ENCODE measurements around the gene B4GALT6. TPM values are rescaled to one million over a fixed set of nuclear protein-coding genes. Genes with fewer than 3 reads are reported as not detected.

Gene B4GALT6
- total RNA-seq, 1 experiment from 2014 or later, result 22.0 TPM

- no peaks in the 10 kb centered on the region for H3K27me3 Mint-ChIP-seq (ENCODE audit: unreplicated experiment)
- H3K4me3 Mint-ChIP-seq (ENCODE audit: low read depth, unreplicated experiment), result no peak overlapping the region
- no peak for TF ChIP-seq CTCF (IDR thresholded peaks at IDR 0.05; ENCODE audit: unreplicated experiment)
- peaks cover 4% of the 10 kb centered on the region for H3K9me3 Mint-ChIP-seq (ENCODE audit: low read depth, unreplicated experiment)
- no TSS peak for BruUV-seq (replicated peaks)
- H3K27ac Mint-ChIP-seq (ENCODE audit: unreplicated experiment), result no peak overlapping the region
- DNase-seq, result no peak
- intact Hi-C loops (cut with micrococcal nuclease; ENCODE audit: unreplicated experiment), result no loop called here
- H3K4me1 Mint-ChIP-seq (ENCODE audit: low read depth, unreplicated experiment), result peaks cover 8% of the 10 kb centered on the region
- CTCF ChIA-PET, result interaction anchor here (0.6 kb wide), 1 partner anchor 71 kb away, joined by 3 read pairs; no protein-coding TSS in a partner anchor
- H3K36me3 Mint-ChIP-seq (ENCODE audit: insufficient read depth, unreplicated experiment), result no peaks in the 10 kb centered on the region
Measured at GRCh38 chr18:31660763-31661162, 23.6 kb downstream of the B4GALT6 start.

DNA sequence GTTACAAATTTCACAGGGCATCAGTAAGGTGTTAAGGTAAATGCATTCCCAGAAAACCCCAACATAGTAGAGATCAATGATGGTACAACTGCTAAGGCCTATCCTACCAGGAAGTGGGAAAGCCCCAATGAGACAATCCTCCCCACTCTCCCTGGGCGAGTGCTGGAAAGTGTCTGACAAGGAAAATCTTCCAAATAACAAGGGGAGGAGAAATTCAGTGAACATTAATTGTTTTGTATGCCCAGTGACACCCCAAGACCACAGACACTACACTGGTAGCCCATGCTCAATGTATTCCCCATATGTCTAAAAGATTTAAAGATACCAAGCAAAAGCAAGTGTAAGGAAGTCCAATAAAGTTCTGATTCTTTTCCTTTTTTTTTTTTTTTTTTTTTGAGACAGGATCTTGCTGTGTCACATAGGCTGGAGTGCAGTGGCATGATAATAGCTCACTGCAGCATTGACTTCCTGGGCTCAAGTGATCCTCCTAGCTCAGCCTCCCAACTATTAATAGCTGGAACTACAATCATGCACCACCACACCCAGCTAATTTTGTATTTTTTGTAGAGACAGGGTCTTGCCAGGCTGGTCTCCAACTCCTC lies 24.7 kb downstream of the B4GALT6 start:
- DNase-seq, result no peak
- no TSS peak for BruUV-seq (replicated peaks)
- Mint-ChIP-seq H3K4me3 (ENCODE audit: low read depth, unreplicated experiment) (no peak overlapping the region), H3K9me3 (ENCODE audit: low read depth, unreplicated experiment) (peaks cover 4% of the 10 kb centered on the region), H3K36me3 (ENCODE audit: insufficient read depth, unreplicated experiment) (no peaks in the 10 kb centered on the region), H3K27me3 (ENCODE audit: unreplicated experiment) (no peaks in the 10 kb centered on the region), H3K4me1 (ENCODE audit: low read depth, unreplicated experiment) (peaks cover 8% of the 10 kb centered on the region), H3K27ac (ENCODE audit: unreplicated experiment) (no peak overlapping the region)
- CTCF ChIA-PET, result interaction anchor here (0.6 kb wide), 1 partner anchor 170 kb away, joined by 5 read pairs; no protein-coding TSS in a partner anchor
- intact Hi-C loops (cut with micrococcal nuclease; ENCODE audit: unreplicated experiment), result no loop called here
- TF ChIP-seq CTCF (IDR thresholded peaks at IDR 0.05; ENCODE audit: unreplicated experiment), result no peak

GRCh38 chr18:31658670-31659575 lies 25.5 kb downstream of the B4GALT6 start:
- no peak for DNase-seq
- Mint-ChIP-seq H3K4me1 (ENCODE audit: low read depth, unreplicated experiment) (peaks cover 8% of the 10 kb centered on the region), H3K4me3 (ENCODE audit: low read depth, unreplicated experiment) (no peak overlapping the region), H3K9me3 (ENCODE audit: low read depth, unreplicated experiment) (peaks cover 4% of the 10 kb centered on the region), H3K36me3 (ENCODE audit: insufficient read depth, unreplicated experiment) (no peaks in the 10 kb centered on the region), H3K27ac (ENCODE audit: unreplicated experiment) (no peak overlapping the region), H3K27me3 (ENCODE audit: unreplicated experiment) (no peaks in the 10 kb centered on the region)
- no TSS peak for BruUV-seq (replicated peaks)
- no peak for TF ChIP-seq CTCF (IDR thresholded peaks at IDR 0.05; ENCODE audit: unreplicated experiment)
- intact Hi-C loops (cut with micrococcal nuclease; ENCODE audit: unreplicated experiment), result no loop called here
- CTCF ChIA-PET, result interaction anchor here (0.6 kb wide), 1 partner anchor 10 kb away, joined by 3 read pairs; no protein-coding TSS in a partner anchor

DNA sequence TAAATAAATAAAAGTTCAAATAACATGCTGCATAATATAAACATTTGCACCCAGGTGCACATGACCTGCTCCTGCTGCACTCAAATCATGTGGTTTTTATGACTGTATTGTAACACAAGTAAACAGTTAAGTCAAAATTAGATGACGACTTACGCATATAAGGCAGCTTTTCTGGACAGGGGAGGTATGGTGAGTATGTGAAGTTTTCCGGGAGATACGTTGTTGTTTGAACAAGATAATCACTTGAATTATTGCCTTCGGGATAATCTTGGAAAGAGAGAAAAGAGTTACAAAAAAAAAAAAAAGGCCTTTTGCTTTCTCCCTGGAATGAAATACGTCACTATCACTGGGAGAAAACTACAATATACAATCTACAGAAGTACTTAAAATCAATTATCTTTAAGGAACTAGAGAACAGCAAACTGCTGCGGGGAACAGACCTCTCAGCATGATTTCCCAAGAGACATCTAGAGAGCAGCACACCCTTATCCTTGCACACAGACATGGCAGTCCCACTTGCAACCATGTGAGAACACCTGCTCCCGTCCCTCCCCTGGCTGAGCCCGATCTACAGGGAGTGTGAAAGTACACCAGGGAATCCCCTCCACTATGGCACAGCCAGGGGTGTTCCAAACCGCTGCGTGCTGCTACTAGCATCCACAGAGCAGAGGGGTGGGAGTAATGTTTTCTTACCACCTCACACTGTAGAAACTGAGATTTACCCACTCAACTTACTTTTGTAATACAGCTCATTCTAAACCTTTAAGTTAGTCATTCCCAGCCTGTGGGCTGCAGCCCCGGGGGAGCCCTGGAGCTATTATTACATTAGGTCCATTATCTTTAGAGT lies 26.3 kb downstream of the B4GALT6 start:
- DNase-seq, result no peak
- Mint-ChIP-seq H3K9me3 (ENCODE audit: low read depth, unreplicated experiment) (peaks cover 4% of the 10 kb centered on the region), H3K36me3 (ENCODE audit: insufficient read depth, unreplicated experiment) (no peaks in the 10 kb centered on the region), H3K4me3 (ENCODE audit: low read depth, unreplicated experiment) (no peak overlapping the region), H3K27me3 (ENCODE audit: unreplicated experiment) (no peaks in the 10 kb centered on the region), H3K27ac (ENCODE audit: unreplicated experiment) (no peak overlapping the region), H3K4me1 (ENCODE audit: low read depth, unreplicated experiment) (peaks cover 8% of the 10 kb centered on the region)
- TF ChIP-seq CTCF (IDR thresholded peaks at IDR 0.05; ENCODE audit: unreplicated experiment), result no peak
- intact Hi-C loops (cut with micrococcal nuclease; ENCODE audit: unreplicated experiment), result no loop called here
- BruUV-seq (replicated peaks), result no TSS peak
- CTCF ChIA-PET, result interaction anchor here (0.6 kb wide), 1 partner anchor 9 kb away, joined by 3 read pairs; no protein-coding TSS in a partner anchor
